ENCODE measurements around the gene ESPN. TPM values are rescaled to one million over a fixed set of nuclear protein-coding genes. Genes with fewer than 3 reads are reported as not detected.
A peak's percentile ranks its signal among the peaks of the same experiment; 100 is the strongest.

The ESPN gene
- total RNA-seq, 1 donor from 2014 or later, result 0.66 TPM

- Histone ChIP-seq H3K36me3 (ENCODE audit: insufficient read depth, low read length) (no peaks in the 10 kb centered on the region), H3K9ac (ENCODE audit: low read length) (no peak overlapping the region), H3K27me3 (ENCODE audit: insufficient read depth, low read length) (no peaks in the 10 kb centered on the region), H3K4me1 (ENCODE audit: insufficient read depth, low read length) (peaks cover 8% of the 10 kb centered on the region), H4K20me1 (ENCODE audit: insufficient read depth, low read length) (peaks cover 27% of the 10 kb centered on the region), H3K4me2 (ENCODE audit: low read length) (no peak overlapping the region), H3K79me2 (ENCODE audit: insufficient read depth, low read length) (peaks cover 56% of the 10 kb centered on the region), H3K4me3 (ENCODE audit: insufficient read depth, low read depth, low read length) (no peak overlapping the region), H3K9me3 (ENCODE audit: insufficient read depth, low read depth, low read length) (no peaks in the 10 kb centered on the region), H3K27ac (ENCODE audit: low read depth, low read length) (no peak overlapping the region), H2AFZ (ENCODE audit: low read depth, low read length) (no peak overlapping the region)
- FAIRE-seq, result no peak
- no peaks in the 10 kb centered on the region for H3K9me3 Mint-ChIP-seq (ENCODE audit: unreplicated experiment)
- DNase-seq (ENCODE audit: low read depth), result no peak
- TF ChIP-seq CTCF (IDR thresholded peaks at IDR 0.05; ENCODE audit: insufficient read depth, low read depth, low read length) (no peak), EZH2 (IDR thresholded peaks at IDR 0.05; ENCODE audit: insufficient read depth, low read length) (no peak)
- H3K4me1 Mint-ChIP-seq (ENCODE audit: low read depth, unreplicated experiment), result no peaks in the 10 kb centered on the region
- no peak overlapping the region for H3K4me3 Mint-ChIP-seq (ENCODE audit: unreplicated experiment)
- H3K36me3 Mint-ChIP-seq (ENCODE audit: low read depth, unreplicated experiment), result peaks cover 2% of the 10 kb centered on the region
- no peak overlapping the region for H3K27ac Mint-ChIP-seq (ENCODE audit: unreplicated experiment)
- no peaks in the 10 kb centered on the region for H3K27me3 Mint-ChIP-seq (ENCODE audit: low read depth, unreplicated experiment)
These were observed 58.6 kb downstream of the ESPN start for GRCh38 chr1:6483017-6483760.

- Histone ChIP-seq H3K79me2 (ENCODE audit: insufficient read depth, low read length) (peaks cover 62% of the 10 kb centered on the region), H2AFZ (ENCODE audit: low read depth, low read length) (no peak overlapping the region), H3K27ac (ENCODE audit: low read depth, low read length) (no peak overlapping the region), H3K4me3 (ENCODE audit: insufficient read depth, low read depth, low read length) (no peak overlapping the region), H3K9me3 (ENCODE audit: insufficient read depth, low read depth, low read length) (no peaks in the 10 kb centered on the region), H4K20me1 (ENCODE audit: insufficient read depth, low read length) (peaks cover 27% of the 10 kb centered on the region), H3K9ac (ENCODE audit: low read length) (no peak overlapping the region), H3K36me3 (ENCODE audit: insufficient read depth, low read length) (no peaks in the 10 kb centered on the region), H3K4me2 (ENCODE audit: low read length) (no peak overlapping the region), H3K27me3 (ENCODE audit: insufficient read depth, low read length) (no peaks in the 10 kb centered on the region), H3K4me1 (ENCODE audit: insufficient read depth, low read length) (peaks cover 13% of the 10 kb centered on the region)
- H3K4me3 Mint-ChIP-seq (ENCODE audit: unreplicated experiment), result peak overlapping the region; percentile 51
- TF ChIP-seq CTCF (IDR thresholded peaks at IDR 0.05; ENCODE audit: insufficient read depth, low read depth, low read length) (no peak), EZH2 (IDR thresholded peaks at IDR 0.05; ENCODE audit: insufficient read depth, low read length) (no peak)
- no peaks in the 10 kb centered on the region for H3K9me3 Mint-ChIP-seq (ENCODE audit: unreplicated experiment)
- FAIRE-seq (no peak), DNase-seq (ENCODE audit: low read depth) (no peak)
- H3K27ac Mint-ChIP-seq (ENCODE audit: unreplicated experiment), result no peak overlapping the region
- no peaks in the 10 kb centered on the region for H3K4me1 Mint-ChIP-seq (ENCODE audit: low read depth, unreplicated experiment)
- no peaks in the 10 kb centered on the region for H3K27me3 Mint-ChIP-seq (ENCODE audit: low read depth, unreplicated experiment)
- H3K36me3 Mint-ChIP-seq (ENCODE audit: low read depth, unreplicated experiment), result peaks cover 2% of the 10 kb centered on the region
These were observed 59.2 kb downstream of the ESPN start for GRCh38 chr1:6483761-6484117.

- Histone ChIP-seq H3K79me2 (ENCODE audit: insufficient read depth, low read length) (peaks cover 72% of the 10 kb centered on the region), H2AFZ (ENCODE audit: low read depth, low read length) (peak overlapping the region; percentile 60), H3K27me3 (ENCODE audit: insufficient read depth, low read length) (no peaks in the 10 kb centered on the region), H3K4me2 (ENCODE audit: low read length) (peak overlapping the region; percentile 92), H3K4me3 (ENCODE audit: insufficient read depth, low read depth, low read length) (peak overlapping the region; percentile 60), H3K9me3 (ENCODE audit: insufficient read depth, low read depth, low read length) (no peaks in the 10 kb centered on the region), H4K20me1 (ENCODE audit: insufficient read depth, low read length) (peaks cover 34% of the 10 kb centered on the region), H3K36me3 (ENCODE audit: insufficient read depth, low read length) (no peaks in the 10 kb centered on the region), H3K4me1 (ENCODE audit: insufficient read depth, low read length) (peaks cover 24% of the 10 kb centered on the region), H3K27ac (ENCODE audit: low read depth, low read length) (no peak overlapping the region), H3K9ac (ENCODE audit: low read length) (peak overlapping the region; percentile 80)
- H3K4me3 Mint-ChIP-seq (ENCODE audit: unreplicated experiment), result peak overlapping the region; percentile 80
- H3K4me1 Mint-ChIP-seq (ENCODE audit: low read depth, unreplicated experiment), result peaks cover 2% of the 10 kb centered on the region
- no peaks in the 10 kb centered on the region for H3K27me3 Mint-ChIP-seq (ENCODE audit: low read depth, unreplicated experiment)
- H3K9me3 Mint-ChIP-seq (ENCODE audit: unreplicated experiment), result no peaks in the 10 kb centered on the region
- H3K36me3 Mint-ChIP-seq (ENCODE audit: low read depth, unreplicated experiment), result peaks cover 2% of the 10 kb centered on the region
- no peak overlapping the region for H3K27ac Mint-ChIP-seq (ENCODE audit: unreplicated experiment)
- DNase-seq (ENCODE audit: low read depth), result no peak
- TF ChIP-seq EZH2 (IDR thresholded peaks at IDR 0.05; ENCODE audit: insufficient read depth, low read length) (no peak), CTCF (IDR thresholded peaks at IDR 0.05; ENCODE audit: insufficient read depth, low read depth, low read length) (no peak)
- FAIRE-seq, result no peak
These were observed 60.2 kb downstream of the ESPN start for GRCh38 chr1:6484826-6485167.
